H1 (cell line): ENCODE results near the gene SPRYD4. TPM values are rescaled to one million over a fixed set of nuclear protein-coding genes. Genes with fewer than 3 reads are reported as not detected.

Experiments
- BCL11A ChIP-seq, 2 experiments: IDR thresholded peaks; one replicate each; pipeline ENCODE4 v1.6.1; 2011; ENCODE audit warnings: low read depth in 2 of 2, low read length in 2 of 2, mild to moderate bottlenecking in 2 of 2
- CHD1 ChIP-seq: IDR thresholded peaks from 2 replicates; pipeline ENCODE4 v1.6.1; 2012; ENCODE audit warnings: low read depth, low read length, improper control_type of control experiment
- CHD7 ChIP-seq: fragments of 300-600 bp; sonication (generic); IDR thresholded peaks from 2 replicates; pipeline ENCODE4 v1.7.1; 2012; ENCODE audit warnings: low read length, moderate library complexity, mild to moderate bottlenecking, inconsistent platforms; ENCODE audit not compliant: insufficient replicate concordance
- GABPA ChIP-seq: IDR thresholded peaks from 2 replicates; pipeline ENCODE4 v1.6.1; 2011; ENCODE audit warnings: mild to moderate bottlenecking, low read length, moderate library complexity, borderline replicate concordance; ENCODE audit not compliant: insufficient read depth
- HDAC2 ChIP-seq, 2 experiments: fragments of 300-600 bp in 1 of 2; sonication (generic) in 1 of 2; IDR thresholded peaks; 2 replicates each; pipeline ENCODE4 v1.6.1; 2011 to 2012; ENCODE audit warnings: low read depth in 2 of 2, low read length in 2 of 2, mild to moderate bottlenecking in 2 of 2, moderate library complexity in 2 of 2, borderline replicate concordance in 1 of 2, inconsistent platforms in 1 of 2
- JUN ChIP-seq: IDR thresholded peaks from 2 replicates; pipeline ENCODE4 v1.6.1; 2011; ENCODE audit warnings: low read depth, mild to moderate bottlenecking, improper control_type of control experiment, low read length
- MAFK ChIP-seq: IDR thresholded peaks from 2 replicates; pipeline ENCODE4 v1.6.1; 2012; ENCODE audit warnings: low read depth, mild to moderate bottlenecking, improper control_type of control experiment, low read length
- NRF1 ChIP-seq: IDR thresholded peaks from 2 replicates; pipeline ENCODE4 v1.6.1; 2011; ENCODE audit warnings: mild to moderate bottlenecking, low read depth, low read length, improper control_type of control experiment
- RAD21 ChIP-seq, 2 experiments: IDR thresholded peaks in 1 of 2; conservative IDR thresholded peaks in 1 of 2; 2 replicates each; pipeline ENCODE4 v1.6.1; 2011; ENCODE audit warnings: low read depth in 2 of 2, low read length in 2 of 2, improper control_type of control experiment in 1 of 2, inconsistent platforms in 1 of 2, mild to moderate bottlenecking in 1 of 2, moderate library complexity in 1 of 2
- SP2 ChIP-seq: IDR thresholded peaks from 2 replicates; pipeline ENCODE4 v1.6.1; 2012; ENCODE audit warnings: mild to moderate bottlenecking, low read length, inconsistent platforms
- SP4 ChIP-seq: IDR thresholded peaks from 2 replicates; pipeline ENCODE4 v1.6.1; 2012; ENCODE audit warnings: low read length, inconsistent platforms
- TEAD4 ChIP-seq: IDR thresholded peaks from 2 replicates; pipeline ENCODE4 v1.6.1; 2012; ENCODE audit warnings: low read depth, low read length, inconsistent platforms, mixed read lengths
- polyA plus RNA-seq, 7 experiments: library from polyadenylated mRNA; depleted of rRNA in 3 of 7; stranded (reverse) in 5 of 7; unstranded in 2 of 7; fragments of >200 nt in 5 of 7; fragments of 200-250 nt in 2 of 7; gene quantifications; 1 replicate in 5 of 7; 2 replicates in 1 of 7; 4 replicates in 1 of 7; pipeline versions ENCODE4 v1.2.1 to v1.2.3, GENCODE V29; 2011 to 2013; ENCODE audit warnings: missing spikeins in 2 of 7, mixed read lengths in 2 of 7
- total RNA-seq: library from RNA; stranded (reverse); fragmentation: NEBNext Ultra II Directional; extraction: Animal tissue kit (Norgen Biotek cat#: 25700); gene quantifications from 2 replicates; pipeline ENCODE4 v1.2.1, GENCODE V29; 2021

SPRYD4 gene
- total and polyA plus RNA-seq, 2 of the 8 experiments (the other 6 are each of a cell fraction or from before 2014, with no cell fraction given), result 4.3 to 5.3 TPM

GRCh38 chr12:56434828-56435227 lies 33.5 kb upstream of the SPRYD4 start (continued):
- TF ChIP-seq CHD7 (no peak), RAD21 (IDR thresholded peaks at IDR 0.05 in 1 of 2, conservative IDR thresholded peaks at IDR 0.05 in 1 of 2; ENCODE audit: low read depth in 2 of 2, low read length in 2 of 2) (no peak), MAFK (no peak), BCL11A (IDR thresholded peaks at IDR 0.05; ENCODE audit: low read depth in 2 of 2, low read length in 2 of 2) (no peak), GABPA (no peak), SP2 (no peak), SP4 (no peak), NRF1 (no peak), HDAC2 (IDR thresholded peaks at IDR 0.05; ENCODE audit: borderline replicate concordance in 1 of 2, low read depth in 2 of 2, low read length in 2 of 2) (no peak), JUN (no peak), CHD1 (no peak), TEAD4 (no peak)
